NT2/D1 (cell line): Measurements from ENCODE around the gene ZBTB46.
"Not testable (repeated sequence)": the region's sequence is repeated elsewhere in the genome, so short reads cannot be mapped to it uniquely, and the experiment has no call there.

Experiments
- SUZ12 ChIP-seq: IDR thresholded peaks from 2 replicates; pipeline ENCODE4 v1.6.1; 2011; ENCODE audit not compliant: insufficient read length, insufficient read depth; ENCODE audit errors: extremely low read depth
- YY1 ChIP-seq: IDR thresholded peaks from 2 replicates; pipeline ENCODE4 v1.6.1; 2011; ENCODE audit not compliant: insufficient read length, insufficient read depth
- ZNF274 ChIP-seq: IDR thresholded peaks from 2 replicates; pipeline ENCODE4 v1.6.1; 2011; ENCODE audit warnings: mild to moderate bottlenecking, low read depth, low read length

GRCh38 chr20:63801174-63801573, 29.9 kb downstream of the ZBTB46 start:
- not testable (repeated sequence) for TF ChIP-seq YY1, ZNF274, SUZ12
